Fibroblast of gingiva (primary cell): ENCODE results near the gene NMT2.
A peak's percentile ranks its signal among the peaks of the same experiment; 100 is the strongest.

Source experiments
- DNase-seq: peaks from one replicate; pipeline ENCODE4 v3.0.0-alpha.2; 2011; ENCODE audit warnings: low read depth

Gene NMT2

GRCh38 chr10:15092855-15093408, 75.6 kb downstream of the NMT2 start:
- DNase-seq = no peak

- DNase-seq = no peak
Observed at GRCh38 chr10:15091418-15091817, 77.1 kb downstream of the NMT2 start.

- peak; percentile 69 for DNase-seq
Observed at GRCh38 chr10:15088428-15089261, 79.8 kb downstream of the NMT2 start, which contains the start of gene ACBD7. Gene ACBD7 (minus strand): TSS chr10:15088776. CDS start chr10:15088728, 48 bp downstream.

GRCh38 chr10:15084502-15084922, 84.0 kb downstream of the NMT2 start:
- DNase-seq = peak; percentile 97

- no peak for DNase-seq
Observed at GRCh38 chr10:15083674-15084501, 84.6 kb downstream of the NMT2 start.

- peak; percentile 30 for DNase-seq
Observed at GRCh38 chr10:15075421-15075820, 93.1 kb downstream of the NMT2 start.

GRCh38 chr10:15072358-15072757, 96.1 kb downstream of the NMT2 start:
- no peak for DNase-seq

GRCh38 chr10:15069230-15069629, 99.3 kb downstream of the NMT2 start:
- DNase-seq = no peak

GRCh38 chr10:15068802-15069201, 99.7 kb downstream of the NMT2 start:
- peak; percentile 73 for DNase-seq

GRCh38 chr10:15067154-15067553, 101.3 kb downstream of the NMT2 start:
- no peak for DNase-seq

- DNase-seq = no peak
Observed at GRCh38 chr10:15060638-15061037, 107.9 kb downstream of the NMT2 start.

GRCh38 chr10:15059914-15060313, 108.6 kb downstream of the NMT2 start:
- DNase-seq = no peak

- DNase-seq = no peak
Observed at GRCh38 chr10:15058689-15059088, 109.8 kb downstream of the NMT2 start.
